HepG2 (cell line): ENCODE measurements around the gene ITGAV. TPM values are rescaled to one million over a fixed set of nuclear protein-coding genes. Genes with fewer than 3 reads are reported as not detected.

ENCODE experiments used
- ATAC-seq: fragments of 200-7000 bp; cut with Tn5 transposase; 3 replicates; pipeline ENCODE4 v1.9.1; 2020; ENCODE audit warnings: mild to moderate bottlenecking, moderate library complexity
- Bru-seq: library from RNA; stranded (reverse); fragments of 400-500 nt; gene quantifications from one replicate; lab custom pipeline; 2021; lab: Mats Ljungman, UMichigan
- BruChase-seq, 2 experiments: library from RNA; stranded (reverse); fragments of 400-500 nt; gene quantifications; one replicate each; lab custom pipeline; 2021; lab: Mats Ljungman, UMichigan
- BruUV-seq: library from RNA; stranded (reverse); fragments of 400-500 nt; replicated peaks from 2 replicates; lab custom pipeline; 2021; lab: Mats Ljungman, UMichigan
- CTCF ChIA-PET: fragments of 300-600 bp; formaldehyde crosslinking; extraction: SDS; loops from one replicate; lab custom pipeline; 2021; ENCODE audit warnings: low total read pairs, inconsistent platforms, low intra/inter-chr PET ratio; lab: Yijun Ruan, JAX
- POLR2A ChIA-PET: fragments of 350-600 bp; sonication (Branson Sonifier 250); formaldehyde crosslinking; loops from one replicate; lab custom pipeline; 2020; ENCODE audit warnings: antibody characterized with exemption, inconsistent platforms; lab: Yijun Ruan, JAX
- DNase-seq: peaks from one replicate; pipeline ENCODE4 v3.0.0-alpha.2; 2015; ENCODE audit warnings: low spot score
- FAIRE-seq: peaks from 3 replicates; lab custom pipeline; 2011; peaks lifted over from hg19 to GRCh38; lab: Jason Lieb, UNC
- H2AFZ ChIP-seq: one replicate; pipeline ENCODE4 v1.6.1; 2011; ENCODE audit warnings: low read length, inconsistent platforms
- H3K27ac ChIP-seq: fragments of 300-600 bp; 3 replicates; pipeline ENCODE4 v1.8.0; 2011; ENCODE audit warnings: mixed run types, mild to moderate bottlenecking, mixed read lengths, low read length, inconsistent platforms; ENCODE audit not compliant: insufficient read depth; ENCODE audit errors: extremely low read length
- H3K27me3 ChIP-seq, 2 experiments: fragments of 200-600 bp in 1 of 2; 2 replicates in 1 of 2; 3 replicates in 1 of 2; pipeline versions ENCODE4 v1.6.0 to v1.8.0; 2011; ENCODE audit warnings: low read length in 2 of 2, mild to moderate bottlenecking in 2 of 2, moderate library complexity in 2 of 2, inconsistent platforms in 1 of 2; ENCODE audit not compliant: insufficient read depth in 2 of 2, control insufficient read depth in 1 of 2
- H3K36me3 ChIP-seq, 2 experiments: fragments of 200-600 bp in 1 of 2; replicated peaks in 1 of 2; 2 replicates in 1 of 2; 3 replicates in 1 of 2; pipeline versions ENCODE4 v1.5.1 to v1.8.0; 2011; ENCODE audit warnings: low read length in 2 of 2, inconsistent platforms in 1 of 2; ENCODE audit not compliant: insufficient read depth in 2 of 2, control insufficient read depth in 1 of 2
- H3K4me1 ChIP-seq: 2 replicates; pipeline ENCODE4 v1.5.1; 2012; ENCODE audit warnings: low read length, inconsistent platforms; ENCODE audit not compliant: insufficient read depth
- H3K4me2 ChIP-seq: 2 replicates; pipeline ENCODE4 v1.6.0; 2011; ENCODE audit warnings: low read depth, low read length, inconsistent platforms
- H3K4me3 ChIP-seq, 3 experiments: fragments of 200-600 bp in 1 of 3; sonication (generic), shearing (Covaris generic) in 1 of 3; replicated peaks in 1 of 3; 2 replicates each; pipeline ENCODE4 v1.5.1; 2011 to 2016; ENCODE audit warnings: low read length in 3 of 3, inconsistent platforms in 2 of 3, low read depth in 2 of 3, mild to moderate bottlenecking in 2 of 3, control low read depth in 1 of 3, mixed read lengths in 1 of 3; ENCODE audit not compliant: insufficient read depth in 1 of 3
- H3K79me2 ChIP-seq: one replicate; pipeline ENCODE4 v1.6.1; 2011; ENCODE audit warnings: low read length, inconsistent platforms; ENCODE audit not compliant: insufficient read depth
- H3K9ac ChIP-seq: 2 replicates; pipeline ENCODE4 v1.6.0; 2011; ENCODE audit warnings: mild to moderate bottlenecking, low read depth, low read length, inconsistent platforms; ENCODE audit not compliant: insufficient read depth
- H3K9me3 ChIP-seq: 2 replicates; pipeline ENCODE4 v1.5.1; 2012; ENCODE audit warnings: mild to moderate bottlenecking, low read length
- H4K20me1 ChIP-seq: 2 replicates; pipeline ENCODE4 v1.6.0; 2011; ENCODE audit warnings: inconsistent platforms, mild to moderate bottlenecking, low read length, moderate library complexity; ENCODE audit not compliant: insufficient read depth
- EHMT2 ChIP-seq: fragments of 200-600 bp; sonication (generic); IDR thresholded peaks from 2 replicates; pipeline ENCODE4 v1.7.0; 2017; ENCODE audit warnings: antibody characterized with exemption, low read depth, low read length, borderline replicate concordance
- KAT8 ChIP-seq: IDR thresholded peaks from 2 replicates; pipeline ENCODE4 v1.6.1; 2016; ENCODE audit warnings: missing genetic modification reagents, missing compliant biosample characterization
- REPIN1 ChIP-seq: sonication (generic); formaldehyde crosslinking; IDR thresholded peaks from 2 replicates; pipeline ENCODE4 v1.8.0; 2022; ENCODE audit warnings: missing genetic modification reagents, low read depth, mild to moderate bottlenecking, borderline replicate concordance
- RFXANK ChIP-seq: IDR thresholded peaks from 2 replicates; pipeline ENCODE4 v1.6.1; 2016
- SIX4 ChIP-seq: sonication (generic); formaldehyde crosslinking; IDR thresholded peaks from 2 replicates; pipeline ENCODE4 v1.4.0; 2020; ENCODE audit warnings: missing genetic modification reagents
- THAP9 ChIP-seq: sonication (generic); formaldehyde crosslinking; IDR thresholded peaks from 2 replicates; pipeline ENCODE4; 2020; ENCODE audit warnings: missing genetic modification reagents, mild to moderate bottlenecking, borderline replicate concordance
- WIZ ChIP-seq: sonication (generic); formaldehyde crosslinking; IDR thresholded peaks from 2 replicates; pipeline ENCODE4 v1.5.1; 2020; ENCODE audit warnings: mild to moderate bottlenecking, missing genetic modification reagents
- YEATS2 ChIP-seq: sonication (generic); formaldehyde crosslinking; IDR thresholded peaks from 2 replicates; pipeline ENCODE4 v1.4.0; 2020; ENCODE audit warnings: missing genetic modification reagents, borderline replicate concordance
- YEATS4 ChIP-seq: sonication (generic); formaldehyde crosslinking; IDR thresholded peaks from 2 replicates; pipeline ENCODE4 v1.4.0; 2020; ENCODE audit warnings: missing genetic modification reagents, borderline replicate concordance
- ZBTB21 ChIP-seq: sonication (generic); formaldehyde crosslinking; IDR thresholded peaks from 2 replicates; pipeline ENCODE4 v1.4.0; 2020; ENCODE audit warnings: missing genetic modification reagents
- ZBTB3 ChIP-seq: sonication (generic); formaldehyde crosslinking; IDR thresholded peaks from 2 replicates; pipeline ENCODE4 v1.4.0; 2020; ENCODE audit warnings: low read depth, mild to moderate bottlenecking, moderate library complexity, missing genetic modification reagents, borderline replicate concordance
- ZNF224 ChIP-seq: sonication (generic); formaldehyde crosslinking; IDR thresholded peaks from 2 replicates; pipeline ENCODE4 v1.5.0; 2020; ENCODE audit warnings: mild to moderate bottlenecking, missing genetic modification reagents
- ZNF232 ChIP-seq: sonication (generic); formaldehyde crosslinking; IDR thresholded peaks from 2 replicates; pipeline ENCODE4 v1.4.0; 2020; ENCODE audit warnings: missing genetic modification reagents, borderline replicate concordance
- ZNF510 ChIP-seq: sonication (generic); formaldehyde crosslinking; IDR thresholded peaks from 2 replicates; pipeline ENCODE4 v1.4.0; 2020; ENCODE audit warnings: low read depth, mild to moderate bottlenecking, missing genetic modification reagents
- ZZZ3 ChIP-seq: sonication (generic); formaldehyde crosslinking; IDR thresholded peaks from 2 replicates; pipeline ENCODE4 v1.4.0; 2020; ENCODE audit warnings: missing genetic modification reagents, mild to moderate bottlenecking, borderline replicate concordance
- WGBS: methylation state at CpG from one replicate; pipeline ENCODE4 v1.1.6; 2017; ENCODE audit warnings: low lambda C conversion rate; 5-methylcytosine and 5-hydroxymethylcytosine counted together
- in situ Hi-C: cut with HindIII; loops from 2 replicates; pipeline ENCODE4 v1.10.0; 2017; ENCODE audit warnings: low pct_unique_long_range_greater_than_20kb; ENCODE audit not compliant: extremely low pct_ligation_motif_present
- intact Hi-C: fragments of 100-400 bp; cut with micrococcal nuclease; formaldehyde crosslinking; loops from one replicate; pipeline ENCODE4 v1.10.0; 2022; ENCODE audit not compliant: unreplicated experiment
- long read RNA-seq, 2 experiments: library from RNA in 1 of 2; library from polyadenylated mRNA in 1 of 2; stranded (forward) in 1 of 2; unstranded in 1 of 2; transcript quantifications; one replicate each; pipeline ENCODE4 v2.0.0, GENCODE V29; 2019 to 2022
- polyA minus RNA-seq, 3 experiments: library from RNA; depleted of rRNA, polyadenylated mRNA; stranded (reverse); fragments of >200 nt; gene quantifications; 2 replicates each; pipeline ENCODE4 v1.2.3, GENCODE V29; 2011; ENCODE audit warnings: low replicate concordance in 1 of 3
- polyA plus RNA-seq, 8 experiments: library from polyadenylated mRNA; depleted of rRNA in 3 of 8; stranded (reverse) in 7 of 8; unstranded in 1 of 8; fragments of >200 nt; fragmentation: Illumina TruSeq in 4 of 8; extraction: Trizol in 4 of 8; gene quantifications; 2 replicates each; pipeline versions ENCODE4 v1.2.1 to v1.2.3, GENCODE V29; 2011 to 2016; ENCODE audit warnings: low read depth in 4 of 8, missing spikeins in 1 of 8, mixed read lengths in 1 of 8; ENCODE audit not compliant: insufficient read depth in 1 of 8
- total RNA-seq, 5 experiments: library from RNA; depleted of rRNA; stranded (reverse); fragments of >200 nt; fragmentation: Illumina TruSeq; extraction: Trizol; gene quantifications; 2 replicates each; pipeline ENCODE4 v1.2.3, GENCODE V29; 2016; ENCODE audit warnings: low read depth in 1 of 5

Gene ITGAV
- total RNA-seq (2016; rRNA removed; fragmentation: Illumina TruSeq; extraction: Trizol): 35.8 and 60.4 TPM in 2 replicates
- 3.7 and 6.3 TPM in 2 replicates for total RNA-seq (2016; cell fraction: cytosol; rRNA removed; fragmentation: Illumina TruSeq; extraction: Trizol; ENCODE audit: low read depth)
- total RNA-seq (2016; cell fraction: insoluble cytoplasmic fraction; rRNA removed; fragmentation: Illumina TruSeq; extraction: Trizol): 33.3 and 58.5 TPM in 2 replicates
- 7.7 and 8.2 TPM in 2 replicates for total RNA-seq (2016; cell fraction: membrane; rRNA removed; fragmentation: Illumina TruSeq; extraction: Trizol)
- total RNA-seq (2016; cell fraction: nucleus; rRNA removed; fragmentation: Illumina TruSeq; extraction: Trizol): 74.9 and 86.9 TPM in 2 replicates
- 52.0 and 59.1 TPM in 2 replicates for polyA plus RNA-seq (2011; rRNA removed)
- 21.6 and 34.2 TPM in 2 replicates for polyA plus RNA-seq (2011; cell fraction: cytosol; rRNA removed)
- polyA plus RNA-seq (2011; cell fraction: nucleus; rRNA removed): 55.2 and 64.5 TPM in 2 replicates
- polyA plus RNA-seq (2012): 25.9 and 41.2 TPM in 2 replicates
- 0.74 and 0.83 TPM in 2 replicates for polyA plus RNA-seq (2016; cell fraction: cytosol; fragmentation: Illumina TruSeq; extraction: Trizol; ENCODE audit: low read depth)
- 14.0 and 15.7 TPM in 2 replicates for polyA plus RNA-seq (2016; cell fraction: insoluble cytoplasmic fraction; fragmentation: Illumina TruSeq; extraction: Trizol; ENCODE audit: low read depth)
- 1.8 and 2.3 TPM in 2 replicates for polyA plus RNA-seq (2016; cell fraction: membrane; fragmentation: Illumina TruSeq; extraction: Trizol; ENCODE audit: low read depth)
- polyA plus RNA-seq (2016; cell fraction: nucleus; fragmentation: Illumina TruSeq; extraction: Trizol; ENCODE audit: insufficient read depth, low read depth): 56.7 and 59.3 TPM in 2 replicates
- 22.8 and 55.2 TPM in 2 replicates for polyA minus RNA-seq (2011; rRNA and poly(A)+ RNA removed; ENCODE audit: low replicate concordance)
- 138 and 152 TPM in 2 replicates for polyA minus RNA-seq (2011; cell fraction: cytosol; rRNA and poly(A)+ RNA removed)
- polyA minus RNA-seq (2011; cell fraction: nucleus; rRNA and poly(A)+ RNA removed): 135 and 161 TPM in 2 replicates
- Bru-seq, nascent RNA: percentile 93 among the genes with signal in this experiment
- BruChase-seq, experiment 1, labeled RNA remaining after a 6-hour chase: percentile 91 among the genes with signal in this experiment
- BruChase-seq, experiment 2, labeled RNA remaining after a 2-hour chase: percentile 93 among the genes with signal in this experiment
- long read RNA-seq, experiment 1, full-length matches to known transcripts: 1 of 5 reads
- long read RNA-seq, experiment 1, partial matches to known transcripts: 2 of 5 reads
- long read RNA-seq, experiment 1, other reads (novel, unspliced or antisense): 2 of 5 reads
- long read RNA-seq, experiment 2, full-length matches to known transcripts: 1 of 92 reads
- long read RNA-seq, experiment 2, partial matches to known transcripts: 5 of 92 reads
- long read RNA-seq, experiment 2, other reads (novel, unspliced or antisense): 86 of 92 reads

GRCh38 chr2:186589612-186590349 lies at the start of gene ITGAV:
ITGAV (plus strand) TSS chr2:186590056; CDS start chr2:186590339, 283 bp downstream.
- peak within 1 kb of the TSS; percentile 89 for H3K27ac ChIP-seq
- H3K27me3 ChIP-seq: no peaks in the 10 kb centered on the region; a peak in 2 of 5 replicates
- in situ Hi-C loops (no loop called here), intact Hi-C loops (loop anchor here (1.0 to 5.0 kb wide), 6 partner anchors 15 to 1518 kb away; partner anchors contain the start of gene ZC3H15)
- H3K9ac ChIP-seq: peak within 1 kb of the TSS; percentile 91
- H3K4me2 ChIP-seq: peak within 1 kb of the TSS; percentile 97
- ATAC-seq (peak; percentile 97), FAIRE-seq (peak; percentile 12), DNase-seq (peak; percentile 93)
- H3K79me2 ChIP-seq: peaks cover 46% of the 10 kb centered on the region
- no peaks in the 10 kb centered on the region for H3K36me3 ChIP-seq
- no peaks in the 10 kb centered on the region for H3K9me3 ChIP-seq
- peaks cover 5% of the 10 kb centered on the region; the same call in 1 of the 2 replicates for H4K20me1 ChIP-seq
- ChIA-PET POLR2A (interaction anchor here (0.6 to 3.3 kb wide), 32 partner anchors 8 to 207 kb away, joined by 3 to 48 read pairs (median 5); partner anchors contain the start of gene ZC3H15), CTCF (no interaction called here)
- H2AFZ ChIP-seq: peak within 1 kb of the TSS; percentile 95
- 2% methylated on average over 47 of the region's 71 CpGs for WGBS
- peak within 1 kb of the TSS; percentile 92 to 97 (median 95) for H3K4me3 ChIP-seq
- H3K4me1 ChIP-seq: peaks cover 46% of the 10 kb centered on the region
- no TSS peak for BruUV-seq
- 0 out of 2 replicates have a peak, but pooled peaks have one; percentile 16 for TF ChIP-seq ZBTB21
- peak; percentile 80 for TF ChIP-seq THAP9 (CRISPR knock-in tag)
- no peak for TF ChIP-seq ZNF510 (CRISPR knock-in tag)
- TF ChIP-seq WIZ (CRISPR knock-in tag): no peak; the same call in 1 of the 2 replicates
- TF ChIP-seq YEATS4 (CRISPR knock-in tag): peak; percentile 82; the same call in 1 of the 2 replicates
- peak; percentile 96 for TF ChIP-seq REPIN1 (CRISPR knock-in tag)
- TF ChIP-seq EHMT2: no peak
- TF ChIP-seq ZNF224 (CRISPR knock-in tag): no peak; the same call in 1 of the 2 replicates
- peak; percentile 84 for TF ChIP-seq KAT8 (CRISPR knock-in tag)
- TF ChIP-seq RFXANK (CRISPR knock-in tag): no peak
- TF ChIP-seq YEATS2: peak; percentile 65; the same call in 1 of the 2 replicates
- no peak for TF ChIP-seq ZZZ3 (CRISPR knock-in tag)
- peak; percentile 70; the same call in 1 of the 2 replicates for TF ChIP-seq SIX4
- TF ChIP-seq ZNF232: no peak
- TF ChIP-seq ZBTB3 (CRISPR knock-in tag): 0 out of 2 replicates have a peak, but pooled peaks have one; percentile 49
